ENCODE results near the gene TMEM87B.
A peak's percentile ranks its signal among the peaks of the same experiment; 100 is the strongest.
"Not testable (repeated sequence)": the region's sequence is repeated elsewhere in the genome, so short reads cannot be mapped to it uniquely, and the experiment has no call there.

TMEM87B gene

DNA sequence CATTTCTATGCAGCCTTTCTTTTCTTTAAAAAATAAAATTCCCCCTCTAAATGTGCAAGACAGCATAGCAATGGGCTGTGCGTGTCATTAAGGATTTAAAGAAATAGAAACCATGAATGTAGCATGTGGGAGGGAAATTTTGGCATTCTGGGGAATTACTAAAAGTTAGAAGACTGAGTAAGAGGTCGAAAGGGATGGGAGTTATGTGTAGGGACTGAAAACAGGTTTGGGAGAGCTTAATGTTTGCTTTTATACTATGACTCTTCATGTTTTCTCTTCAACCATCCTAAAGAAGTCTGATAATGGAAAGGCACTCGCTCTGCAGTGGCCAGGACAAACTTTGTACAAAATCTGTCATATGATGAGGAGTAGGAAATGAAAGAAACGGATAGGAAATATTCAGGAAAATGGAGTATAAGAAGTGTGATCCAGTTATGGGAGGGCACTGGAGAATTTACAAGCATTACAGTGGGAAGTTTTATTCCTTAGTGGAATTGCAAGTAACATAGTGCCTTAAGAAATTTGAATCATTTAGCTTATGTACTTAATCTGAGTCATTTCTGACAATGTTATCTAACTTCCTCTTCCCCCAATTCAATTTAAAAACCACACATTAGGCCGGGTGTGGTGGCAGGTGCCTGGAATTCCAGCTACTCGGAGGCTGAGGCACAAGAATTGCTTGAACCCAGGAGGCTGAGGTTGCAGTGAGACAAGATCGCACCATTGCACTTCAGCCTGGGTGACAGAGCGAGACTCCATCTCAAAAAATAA is 20.6 kb downstream of the TMEM87B start:
- DNase-seq = no peak

- no peak for DNase-seq
These were observed 22.7 kb downstream of the TMEM87B start for GRCh38 chr2:112077814-112078213.

- DNase-seq = no peak
These were observed 26.2 kb downstream of the TMEM87B start for GRCh38 chr2:112081262-112081661.

DNA sequence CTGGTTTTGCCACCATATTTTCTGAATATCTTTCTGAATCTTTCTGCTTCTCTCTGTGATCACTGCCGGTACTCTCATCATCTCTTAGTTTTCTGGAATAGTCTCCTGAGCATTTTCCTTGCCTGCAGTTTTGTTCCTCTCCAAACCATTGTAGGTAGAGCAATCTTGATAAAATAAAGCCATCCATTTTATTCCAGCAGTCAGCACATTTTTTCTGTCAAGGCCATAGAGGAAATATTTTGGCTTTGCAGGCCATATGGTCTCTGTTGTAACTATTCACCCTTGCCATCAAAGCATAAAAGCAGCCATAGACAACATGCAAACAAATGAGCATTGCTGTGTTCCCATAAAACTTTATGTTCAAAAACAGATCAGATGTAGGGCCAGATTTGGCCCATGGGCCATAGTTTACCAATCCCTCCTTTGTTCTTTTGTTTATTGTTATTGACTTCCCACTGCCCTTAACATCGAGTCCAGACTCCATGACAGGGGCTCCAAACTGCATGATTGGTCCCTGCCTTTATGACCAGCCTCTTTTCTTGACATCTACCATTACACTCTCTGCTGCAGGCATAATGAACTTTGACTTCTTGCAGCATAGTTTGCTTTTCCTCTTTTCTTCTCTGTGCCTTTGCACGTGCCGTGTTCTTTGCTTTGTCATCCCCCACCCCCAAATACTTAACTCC is 29.8 kb downstream of the TMEM87B start:
- no peak for DNase-seq

GRCh38 chr2:112085375-112085730 is 30.3 kb downstream of the TMEM87B start:
- no peak for DNase-seq

DNA sequence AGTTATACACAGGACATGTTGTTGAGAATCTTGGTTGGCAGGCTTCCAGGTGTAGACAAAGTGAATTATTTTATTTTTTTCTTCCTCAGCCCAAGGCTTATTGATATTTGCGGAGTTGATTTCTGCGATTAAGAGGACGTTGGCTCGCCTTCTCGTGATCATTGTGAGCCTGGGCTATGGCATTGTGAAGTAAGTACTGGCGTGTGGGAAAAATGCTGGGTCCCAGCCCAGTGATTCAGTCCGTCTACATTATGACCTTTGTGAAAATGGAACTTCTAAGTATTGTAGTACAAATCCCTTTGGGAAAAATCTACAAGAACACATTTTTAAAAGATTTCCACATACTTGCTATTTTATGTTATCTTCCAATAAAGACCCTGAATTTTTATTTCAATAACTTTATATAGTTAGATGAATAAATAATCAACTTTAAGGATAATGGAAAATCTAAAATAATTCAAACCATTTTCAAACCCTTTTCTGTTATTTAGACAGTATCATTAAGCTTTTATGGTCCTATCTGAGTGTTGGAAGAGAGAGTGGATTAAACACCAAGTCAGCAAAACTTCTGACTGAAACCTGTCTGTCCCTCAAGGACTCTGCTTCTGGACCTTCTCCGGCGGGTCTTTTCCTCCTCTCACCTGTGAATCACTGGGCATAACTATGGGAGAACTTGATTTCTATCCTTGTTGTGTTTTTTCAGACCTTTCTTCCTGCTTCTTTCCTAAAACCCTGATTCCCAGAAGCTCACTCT is 31.0 kb downstream of the TMEM87B start:
- DNase-seq = no peak

DNA sequence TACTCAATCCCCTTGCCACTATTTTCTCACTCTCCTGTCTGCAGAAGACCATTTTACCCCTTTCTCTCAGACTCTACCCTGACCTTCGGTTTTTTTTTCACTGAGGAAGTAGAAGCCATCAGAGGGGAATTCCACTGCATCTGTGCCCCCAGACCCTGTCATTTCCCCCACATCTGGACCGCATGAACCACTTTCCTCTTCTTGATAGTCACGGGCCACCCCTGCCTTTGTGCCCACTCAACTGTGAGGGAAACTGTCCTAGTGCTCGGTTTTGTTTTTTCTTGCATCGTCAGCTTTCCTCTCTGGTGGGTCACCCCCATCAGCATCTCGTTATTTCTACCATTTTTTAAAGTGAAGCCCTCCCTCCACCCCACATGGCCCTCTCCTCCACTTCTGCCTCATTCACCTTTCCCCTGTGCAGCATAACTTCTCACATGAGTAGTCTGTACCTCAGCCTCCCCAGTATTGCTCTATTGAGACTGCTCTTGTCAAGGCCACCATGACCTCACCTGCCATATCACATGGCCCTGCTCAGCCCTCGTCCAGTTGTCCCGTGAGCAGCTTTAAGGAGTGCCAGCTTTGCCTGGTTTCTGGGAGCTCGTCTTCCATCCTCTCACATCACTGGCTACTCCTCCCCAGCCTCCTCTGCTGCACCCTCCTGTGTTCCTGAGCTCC is 32.4 kb downstream of the TMEM87B start:
- DNase-seq = no peak

- no peak for DNase-seq
These were observed 34.3 kb downstream of the TMEM87B start for GRCh38 chr2:112089375-112089774.

DNA sequence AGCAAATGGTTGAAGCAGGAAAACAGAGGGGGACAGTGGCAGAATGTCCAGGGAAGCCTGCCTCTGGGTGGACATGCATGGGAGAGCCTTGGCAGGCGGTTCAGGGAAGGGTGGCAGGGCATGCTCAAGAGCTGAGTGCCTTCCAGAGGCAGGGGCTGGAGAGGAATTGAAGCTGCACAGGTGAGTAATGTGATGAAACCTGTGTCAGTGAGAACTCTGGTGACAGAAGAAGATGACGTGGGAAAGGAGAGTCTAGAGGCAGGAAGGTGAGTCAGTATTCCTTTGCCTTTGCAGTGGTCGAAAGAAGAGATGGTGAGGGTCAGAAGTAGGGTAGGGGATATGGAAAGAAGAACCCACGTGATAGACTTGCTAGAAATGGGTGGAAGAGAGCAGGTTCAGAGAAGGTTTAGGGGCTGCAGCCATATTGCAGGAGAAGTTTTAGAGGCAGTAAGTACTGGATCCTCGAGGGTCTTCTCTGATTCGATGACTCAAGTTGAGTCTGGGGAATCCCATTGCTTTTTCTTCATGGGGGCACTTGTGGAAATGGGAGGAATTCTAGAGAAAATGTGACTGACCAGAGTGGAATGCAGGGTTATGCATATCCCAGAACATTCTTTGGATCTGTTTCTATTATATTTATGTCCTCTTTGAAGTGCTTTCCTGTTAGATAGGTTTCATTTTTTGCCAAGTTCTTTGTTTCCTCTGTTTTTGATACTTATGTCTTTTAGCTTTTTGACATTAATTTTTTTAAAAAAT is 37.4 kb downstream of the TMEM87B start:
- no peak for DNase-seq

GRCh38 chr2:112093216-112093615 is 38.1 kb downstream of the TMEM87B start:
- no peak for DNase-seq

DNA sequence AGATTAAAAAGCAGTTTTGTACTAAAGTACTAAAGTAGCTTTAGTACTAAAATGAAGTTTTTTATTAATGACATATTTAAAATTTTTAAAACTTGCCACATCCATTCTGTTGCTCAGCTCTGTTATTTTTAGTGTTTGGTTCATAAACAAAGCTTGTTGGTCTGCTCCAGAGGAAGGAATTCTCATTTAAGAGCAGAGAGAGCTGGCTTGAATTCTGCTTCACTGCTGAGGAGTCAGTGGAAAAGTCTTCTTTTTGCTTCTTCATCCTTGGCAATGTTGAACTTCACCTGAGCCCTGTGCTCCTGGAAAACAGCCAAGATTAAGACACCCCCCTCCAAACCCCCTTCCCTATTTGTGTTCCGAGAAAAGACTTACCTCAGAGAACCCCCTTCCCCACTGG is 40.6 kb downstream of the TMEM87B start:
- no peak for DNase-seq

GRCh38 chr2:112096098-112096497 is 41.0 kb downstream of the TMEM87B start:
- no peak for DNase-seq

GRCh38 chr2:112108178-112108832 is 53.2 kb downstream of the TMEM87B start:
- DNase-seq = no peak

DNA sequence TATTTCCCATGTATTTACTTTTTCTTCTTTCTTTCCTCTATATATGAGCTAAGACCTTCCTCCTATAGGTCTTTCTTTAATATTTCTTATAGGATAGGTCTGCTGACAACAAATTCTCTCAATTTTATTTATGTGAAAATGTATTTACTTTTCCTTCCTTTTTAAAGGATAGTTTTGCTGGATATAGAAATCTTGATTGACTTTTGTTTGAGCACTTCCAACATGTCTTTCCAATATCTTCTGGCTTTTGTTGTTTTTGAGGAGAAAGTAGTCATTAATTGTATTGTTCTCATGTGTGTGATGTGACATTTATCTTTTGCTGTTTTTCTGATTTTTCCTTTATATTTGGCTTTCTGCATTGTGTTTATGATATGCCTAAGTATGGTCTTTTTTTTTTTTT is 54.2 kb downstream of the TMEM87B start:
- no peak for DNase-seq

DNA sequence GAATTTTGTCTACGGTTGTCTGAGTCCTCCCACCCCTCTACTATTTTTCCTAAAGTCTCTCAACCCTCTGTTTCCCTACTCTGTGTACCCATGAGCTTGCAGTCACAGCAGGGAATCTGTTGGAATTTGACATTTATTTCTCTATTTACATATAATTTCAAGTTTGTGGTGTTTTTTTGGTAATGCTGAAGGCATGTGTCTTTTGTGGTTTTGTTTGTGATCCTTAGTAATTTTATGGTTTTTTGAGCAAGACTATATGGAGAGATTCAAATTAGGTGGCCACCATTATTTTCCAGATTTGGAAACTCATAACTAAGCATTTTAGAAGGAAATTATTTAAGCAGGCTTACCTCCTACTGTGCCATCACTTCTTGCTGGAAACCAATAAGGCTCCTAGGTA is 55.9 kb downstream of the TMEM87B start:
- no peak for DNase-seq

GRCh38 chr2:112113354-112113753 is 58.3 kb downstream of the TMEM87B start:
- DNase-seq = not testable (repeated sequence)

DNA sequence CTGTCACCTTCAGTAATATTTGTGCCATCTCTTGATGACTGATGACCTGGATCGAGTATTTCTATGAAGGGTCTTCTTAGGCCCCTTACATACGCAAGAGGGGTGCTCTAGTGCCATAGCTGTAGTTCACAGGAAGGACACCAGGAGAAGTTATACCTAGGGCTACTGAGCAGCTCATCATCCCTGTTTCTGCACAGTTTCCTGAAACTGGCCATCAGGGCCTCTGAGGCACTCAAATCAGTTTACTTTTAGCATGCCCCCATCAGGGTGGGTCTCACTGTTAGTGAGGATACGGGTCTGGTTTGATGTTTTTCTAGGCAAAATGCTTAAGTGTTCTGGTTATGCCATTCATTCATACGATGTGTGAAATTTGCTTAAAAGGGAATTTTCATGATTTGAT is 63.1 kb downstream of the TMEM87B start:
- no peak for DNase-seq

DNA sequence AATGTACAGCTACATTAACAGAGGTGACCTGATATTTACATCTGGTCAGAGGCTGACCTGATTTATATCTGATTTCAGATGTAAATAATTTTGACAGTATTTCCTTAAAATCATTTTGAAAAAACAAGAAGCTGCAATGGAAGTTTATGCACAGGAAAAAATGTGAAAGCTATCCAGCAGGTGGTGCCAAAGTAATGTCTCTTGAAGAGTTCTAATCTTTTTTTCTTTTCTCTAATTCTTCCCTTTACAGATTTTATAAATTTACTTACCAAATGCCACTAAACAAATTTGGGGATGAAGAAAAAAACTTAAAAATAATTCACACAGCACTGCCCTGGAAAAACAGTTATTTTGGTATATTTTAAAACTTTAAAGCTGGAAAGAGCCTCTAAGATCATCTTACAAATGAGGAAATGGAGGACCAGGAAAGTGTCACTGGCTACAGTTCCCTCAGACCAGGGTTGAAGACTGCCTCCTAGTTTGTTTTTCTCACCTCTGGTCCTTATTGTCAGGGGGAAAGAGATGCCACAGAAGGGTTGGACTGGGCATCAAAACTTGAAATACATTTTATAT is 66.7 kb downstream of the TMEM87B start:
- peak; percentile 43 to 49 for DNase-seq

DNA sequence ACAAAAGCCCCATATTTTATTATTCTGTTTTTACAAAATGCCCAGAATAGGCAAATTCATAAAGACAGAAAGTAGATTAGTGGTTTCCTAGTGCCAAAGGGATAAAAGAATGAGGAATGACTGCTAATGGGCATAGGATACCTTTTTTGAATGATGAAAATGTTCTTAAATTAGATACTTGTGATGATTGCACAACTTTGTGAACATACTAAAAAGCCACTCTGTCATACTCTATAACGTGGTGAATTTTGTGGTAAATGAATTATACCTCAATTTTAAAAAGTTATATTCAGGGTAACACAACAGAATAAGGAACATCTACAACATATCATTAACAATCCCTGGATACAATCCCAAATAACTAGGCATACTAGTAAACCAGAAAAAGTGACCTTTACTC is 74.0 kb downstream of the TMEM87B start:
- DNase-seq = no peak

GRCh38 chr2:112133344-112133743 is 78.3 kb downstream of the TMEM87B start:
- no peak for DNase-seq

- no peak for DNase-seq
These were observed 79.1 kb downstream of the TMEM87B start for GRCh38 chr2:112134120-112134519.

- DNase-seq = no peak
These were observed 81.0 kb downstream of the TMEM87B start for GRCh38 chr2:112136096-112136495.
